Breast epithelium (tissue), 3 donors: ENCODE results near the gene RBMS2.

Experiments
- POLR2A ChIP-seq: fragments of 450-650 bp; IDR thresholded peaks from one replicate; pipeline ENCODE4 v1.6.1; 2016; ENCODE audit warnings: antibody characterized with exemption, mild to moderate bottlenecking, moderate library complexity
- POLR2AphosphoS5 ChIP-seq, 3 donors: sonication (generic); formaldehyde crosslinking; IDR thresholded peaks; one replicate each; pipeline ENCODE4 v1.6.1; 2017; ENCODE audit warnings: antibody characterized with exemption in 3 of 3

- TF ChIP-seq POLR2A = no peak
- no peak for TF ChIP-seq POLR2AphosphoS5 (IDR thresholded peaks at IDR 0.05)
Observed at GRCh38 chr12:56585098-56585497, 63.5 kb downstream of the RBMS2 start.
